Endothelial cell of umbilical vein (primary cell): ENCODE data around the gene CRY1. TPM values are rescaled to one million over a fixed set of nuclear protein-coding genes. Genes with fewer than 3 reads are reported as not detected.

Source experiments
- BruUV-seq: library from RNA; stranded (reverse); fragments of 400-500 nt; replicated peaks from 2 replicates; lab custom pipeline; 2021; lab: Mats Ljungman, UMichigan
- CTCF ChIA-PET: fragments of 300-600, 350-600 bp; sonication (Branson Sonifier 250); formaldehyde crosslinking; loops from one replicate; lab custom pipeline; 2021; ENCODE audit warnings: antibody characterized with exemption, inconsistent platforms; lab: Charles Lee
- POLR2A ChIA-PET: fragments of 300-600, 350-600 bp; sonication (Branson Sonifier 250); formaldehyde crosslinking; loops from one replicate; lab custom pipeline; 2021; ENCODE audit warnings: antibody characterized with exemption, inconsistent platforms; lab: Charles Lee
- DNase-seq: peaks from one replicate; pipeline ENCODE4 v3.0.0-alpha.2; 2011; ENCODE audit warnings: low read depth, low spot score
- FAIRE-seq: peaks from 2 replicates; lab custom pipeline; 2011; peaks lifted over from hg19 to GRCh38; lab: Jason Lieb, UNC
- H2AFZ ChIP-seq: 2 replicates; pipeline ENCODE4 v1.6.0; 2012; ENCODE audit warnings: low read depth, low read length, control low read depth, inconsistent platforms
- H3K27ac ChIP-seq: 2 replicates; pipeline ENCODE4 v1.5.1; 2011; ENCODE audit warnings: low read depth, mild to moderate bottlenecking, control low read depth, low read length, moderate library complexity; ENCODE audit not compliant: insufficient read depth
- H3K27me3 ChIP-seq, 2 experiments: 2 replicates each; pipeline versions ENCODE4 v1.6.0 to v1.6.1; 2011; ENCODE audit warnings: low read length in 2 of 2, mixed read lengths in 1 of 2; ENCODE audit not compliant: control insufficient read depth in 2 of 2, insufficient read depth in 2 of 2
- H3K36me3 ChIP-seq, 2 experiments: 2 replicates in 1 of 2; 3 replicates in 1 of 2; pipeline ENCODE4 v1.5.1; 2011; ENCODE audit warnings: low read length in 2 of 2, mild to moderate bottlenecking in 1 of 2, moderate library complexity in 1 of 2; ENCODE audit not compliant: control insufficient read depth in 2 of 2, insufficient read depth in 2 of 2; ENCODE audit errors: extremely low read depth in 1 of 2
- H3K4me1 ChIP-seq: 3 replicates; pipeline ENCODE4 v1.5.1; 2011; ENCODE audit warnings: mild to moderate bottlenecking, low read length; ENCODE audit not compliant: control insufficient read depth, insufficient read depth; ENCODE audit errors: extremely low read depth
- H3K4me2 ChIP-seq: 2 replicates; pipeline ENCODE4 v1.6.1; 2011; ENCODE audit warnings: low read length, control low read depth, mixed read lengths; ENCODE audit not compliant: insufficient read depth
- H3K4me3 ChIP-seq, 3 experiments: fragments of 200-600 bp in 1 of 3; sonication (generic), shearing (Covaris generic) in 1 of 3; replicated peaks in 1 of 3; 2 replicates each; pipeline ENCODE4 v1.5.1; 2011 to 2016; ENCODE audit warnings: control low read depth in 3 of 3, low read length in 3 of 3, mild to moderate bottlenecking in 2 of 3, inconsistent platforms in 1 of 3, low read depth in 1 of 3, moderate library complexity in 1 of 3; ENCODE audit not compliant: insufficient read depth in 1 of 3
- H3K79me2 ChIP-seq: 2 replicates; pipeline ENCODE4 v1.6.0; 2012; ENCODE audit warnings: low read length, inconsistent platforms; ENCODE audit not compliant: control insufficient read depth, insufficient read depth
- H3K9ac ChIP-seq: replicated peaks from 2 replicates; pipeline ENCODE3; 2011; ENCODE audit warnings: low read length, control low read depth; ENCODE audit not compliant: insufficient read depth; ENCODE audit errors: extremely low read depth
- H3K9me1 ChIP-seq: replicated peaks from 3 replicates; pipeline ENCODE4 v1.6.0; 2011; ENCODE audit warnings: mild to moderate bottlenecking, low read length; ENCODE audit not compliant: control insufficient read depth, insufficient read depth; ENCODE audit errors: extremely low read depth
- H3K9me3 ChIP-seq: replicated peaks from 2 replicates; pipeline ENCODE4 v1.5.1; 2012; ENCODE audit warnings: low read length, inconsistent platforms; ENCODE audit not compliant: control insufficient read depth, insufficient read depth
- H4K20me1 ChIP-seq: replicated peaks from 2 replicates; pipeline ENCODE3; 2011; ENCODE audit warnings: mild to moderate bottlenecking, low read length; ENCODE audit not compliant: control insufficient read depth, insufficient read depth; ENCODE audit errors: extremely low read depth
- CTCF ChIP-seq, 2 donors: IDR thresholded peaks; 1 replicate in 1 of 2; 2 replicates in 1 of 2; pipeline ENCODE4 v1.5.1; 2011; ENCODE audit warnings: low read length in 2 of 2, mild to moderate bottlenecking in 2 of 2, moderate library complexity in 2 of 2, control low read depth in 1 of 2, inconsistent platforms in 1 of 2, low read depth in 1 of 2; ENCODE audit not compliant: insufficient read depth in 1 of 2; ENCODE audit errors: extremely low read depth in 1 of 2
- EZH2 ChIP-seq: IDR thresholded peaks from 2 replicates; pipeline ENCODE4 v1.6.1; 2012; ENCODE audit warnings: borderline replicate concordance, low read depth, mild to moderate bottlenecking, moderate library complexity, low read length, inconsistent platforms; ENCODE audit not compliant: severe bottlenecking
- FOS ChIP-seq: IDR thresholded peaks from 2 replicates; pipeline ENCODE4 v1.6.1; 2011; ENCODE audit warnings: mild to moderate bottlenecking, low read length, moderate library complexity, borderline replicate concordance; ENCODE audit not compliant: insufficient read depth
- GATA2 ChIP-seq: IDR thresholded peaks from 2 replicates; pipeline ENCODE4 v1.7.0; 2011; ENCODE audit warnings: low read depth, mild to moderate bottlenecking, moderate library complexity, mixed read lengths, low read length; ENCODE audit not compliant: insufficient read length, insufficient read depth
- JUN ChIP-seq: IDR thresholded peaks from 2 replicates; pipeline ENCODE4 v1.6.1; 2011; ENCODE audit warnings: borderline replicate concordance, low read depth; ENCODE audit not compliant: insufficient read length, insufficient read depth
- MAX ChIP-seq: IDR thresholded peaks from 2 replicates; pipeline ENCODE4 v1.6.1; 2011; ENCODE audit not compliant: insufficient read depth, insufficient read length
- MYC ChIP-seq: IDR thresholded peaks from one replicate; pipeline ENCODE4 v1.6.1; 2011; ENCODE audit warnings: mild to moderate bottlenecking, low read depth, low read length
- POLR2A ChIP-seq: IDR thresholded peaks from 2 replicates; pipeline ENCODE4 v1.6.1; 2012; ENCODE audit warnings: low read depth, mild to moderate bottlenecking, control low read depth, low read length
- POLR2AphosphoS5 ChIP-seq: IDR thresholded peaks from 2 replicates; pipeline ENCODE4 v1.6.1; 2012; ENCODE audit warnings: low read depth, mild to moderate bottlenecking, control low read depth, low read length, moderate library complexity; ENCODE audit not compliant: insufficient read depth
- dilution Hi-C: fragments of 300-500 bp; cut with MboI; formaldehyde crosslinking; loops from one replicate; pipeline ENCODE4 v1.15.0; 2019; ENCODE audit warnings: low sequenced_read_pairs; ENCODE audit not compliant: extremely low pct_ligation_motif_present
- intact Hi-C: fragments of 100-400 bp; cut with micrococcal nuclease; formaldehyde crosslinking; loops from one replicate; pipeline ENCODE4 v1.10.0; 2022
- polyA plus RNA-seq, 4 experiments: library from polyadenylated mRNA; depleted of rRNA in 3 of 4; stranded (reverse) in 3 of 4; unstranded in 1 of 4; fragments of >200 nt; gene quantifications; 2 replicates each; pipeline versions ENCODE4 v1.2.1 to v1.2.3, GENCODE V29; 2011 to 2012; ENCODE audit warnings: missing spikeins in 1 of 4
- total RNA-seq: library from RNA; stranded (reverse); gene quantifications from 2 replicates; pipeline ENCODE4 v1.2.3, GENCODE V29; 2021

Gene CRY1
- total and polyA plus RNA-seq, 2 donors (not counting 3 experiments of a cell fraction or from before 2014, with no cell fraction given), result 11.4 to 21.0 TPM

GRCh38 chr12:107058190-107058589 is 35.2 kb downstream of the CRY1 start:
- intact Hi-C loops, result no loop called here
- dilution Hi-C loops, result no loop called here

More at GRCh38 chr12:107058190-107058589, 35.2 kb downstream of the CRY1 start:
- Histone ChIP-seq H3K27ac (no peak overlapping the region), H3K27me3 (no peaks in the 10 kb centered on the region), H3K4me3 (no peak overlapping the region), H2AFZ (no peak overlapping the region), H3K79me2 (peaks cover 10% of the 10 kb centered on the region), H3K36me3 (no peaks in the 10 kb centered on the region), H3K9me1 (no peaks in the 10 kb centered on the region), H3K4me1 (peaks cover 16% of the 10 kb centered on the region), H3K9ac (no peak overlapping the region), H4K20me1 (peaks cover 3% of the 10 kb centered on the region), H3K9me3 (no peaks in the 10 kb centered on the region), H3K4me2 (no peak overlapping the region)
- TF ChIP-seq CTCF (IDR thresholded peaks at IDR 0.05; ENCODE audit: extremely low read depth in 1 of 2, insufficient read depth in 1 of 2, low read depth in 1 of 2, low read length in 2 of 2) (no peak), JUN (no peak), POLR2A (no peak), GATA2 (no peak), POLR2AphosphoS5 (no peak), EZH2 (no peak), FOS (no peak), MAX (no peak), MYC (no peak)
- FAIRE-seq, result no peak
- ChIA-PET CTCF (interaction anchor here (1.0 to 1.3 kb wide), 5 partner anchors 20 to 70 kb away, joined by 3 to 4 read pairs (median 3); no protein-coding TSS in a partner anchor), POLR2A (no interaction called here)
- DNase-seq, result peak; percentile 34
- BruUV-seq, result no TSS peak
